ENCODE measurements around the gene CD47. TPM values are rescaled to one million over a fixed set of nuclear protein-coding genes. Genes with fewer than 3 reads are reported as not detected.
A peak's percentile ranks its signal among the peaks of the same experiment; 100 is the strongest.

CD47 gene
- total RNA-seq, 1 donor from 2014 or later: 184 TPM

GRCh38 chr3:108130236-108130635 is 39.4 kb upstream of the CD47 start:
- intact Hi-C loops (cut with micrococcal nuclease): loop anchor here (5.0 kb wide), 1 partner anchor 268 kb away; no protein-coding TSS in a partner anchor
- Mint-ChIP-seq H3K27ac (peak overlapping the region; percentile 92), H3K4me3 (peak overlapping the region; percentile 74), H3K9me3 (peaks cover 6% of the 10 kb centered on the region), H3K36me3 (ENCODE audit: low read depth) (peaks cover 50% of the 10 kb centered on the region), H3K27me3 (no peaks in the 10 kb centered on the region), H3K4me1 (peaks cover 95% of the 10 kb centered on the region)
- CTCF ChIA-PET: interaction anchor here (1.0 kb wide), 1 partner anchor 277 kb away, joined by 3 read pairs; no protein-coding TSS in a partner anchor
- POLR2A ChIA-PET: interaction anchor here (1.9 to 2.1 kb wide), 2 partner anchors 30 to 93 kb away, joined by 5 to 8 read pairs; no protein-coding TSS in a partner anchor
- DNase-seq (no peak), ATAC-seq (ENCODE audit: low read depth) (no peak)
- no peak for TF ChIP-seq CTCF (IDR thresholded peaks at IDR 0.05)

GRCh38 chr3:108127301-108127988 is 36.6 kb upstream of the CD47 start:
- intact Hi-C loops (cut with micrococcal nuclease): loop anchor here (5.0 kb wide), 1 partner anchor 35 kb away; no protein-coding TSS in a partner anchor
- ATAC-seq (ENCODE audit: low read depth): no peak
- H3K4me3 Mint-ChIP-seq: peak overlapping the region; percentile 79
- peaks cover 6% of the 10 kb centered on the region for H3K9me3 Mint-ChIP-seq
- no peak for DNase-seq
- no peak for TF ChIP-seq CTCF (IDR thresholded peaks at IDR 0.05)
- CTCF ChIA-PET: interaction anchor here (1.1 kb wide), 1 partner anchor 280 kb away, joined by 6 read pairs; no protein-coding TSS in a partner anchor
- H3K36me3 Mint-ChIP-seq (ENCODE audit: low read depth): peaks cover 42% of the 10 kb centered on the region
- POLR2A ChIA-PET: interaction anchor here (1.5 to 8.2 kb wide), 5 partner anchors 11 to 96 kb away, joined by 4 to 211 read pairs (median 75); partner anchors contain the start of genes CD47 and IFT57
- peak overlapping the region; percentile 95 for H3K27ac Mint-ChIP-seq
- H3K4me1 Mint-ChIP-seq: peaks cover 94% of the 10 kb centered on the region
- H3K27me3 Mint-ChIP-seq: no peaks in the 10 kb centered on the region

GRCh38 chr3:108126348-108126747 is 35.5 kb upstream of the CD47 start:
- intact Hi-C loops (cut with micrococcal nuclease): loop anchor here (5.0 kb wide), 1 partner anchor 36 kb away; no protein-coding TSS in a partner anchor
- CTCF ChIA-PET: interaction anchor here (1.3 to 1.7 kb wide), 2 partner anchors 12 to 39 kb away, joined by 3 to 7 read pairs; no protein-coding TSS in a partner anchor
- POLR2A ChIA-PET: interaction anchor here (0.6 to 8.2 kb wide), 22 partner anchors 7 to 463 kb away, joined by 3 to 211 read pairs (median 5); partner anchors contain the start of genes CD47, CIP2A, DZIP3 and IFT57
- ATAC-seq (ENCODE audit: low read depth): no peak
- no peak for TF ChIP-seq CTCF (IDR thresholded peaks at IDR 0.05)
- peak overlapping the region; percentile 100 for H3K27ac Mint-ChIP-seq
- peak overlapping the region; percentile 83 for H3K4me3 Mint-ChIP-seq
- no peaks in the 10 kb centered on the region for H3K27me3 Mint-ChIP-seq
- H3K4me1 Mint-ChIP-seq: peaks cover 94% of the 10 kb centered on the region
- peaks cover 34% of the 10 kb centered on the region for H3K36me3 Mint-ChIP-seq (ENCODE audit: low read depth)
- DNase-seq: no peak
- H3K9me3 Mint-ChIP-seq: peaks cover 6% of the 10 kb centered on the region

GRCh38 chr3:108125550-108126071 is 34.8 kb upstream of the CD47 start:
- ChIA-PET CTCF (interaction anchor here (0.7 to 1.7 kb wide), 7 partner anchors 12 to 197 kb away, joined by 3 to 7 read pairs (median 3); no protein-coding TSS in a partner anchor), POLR2A (interaction anchor here (0.6 to 8.2 kb wide), 35 partner anchors 8 to 477 kb away, joined by 3 to 211 read pairs (median 4); partner anchors contain the start of genes CD47, CIP2A, DZIP3 and IFT57)
- no peaks in the 10 kb centered on the region for H3K27me3 Mint-ChIP-seq
- H3K9me3 Mint-ChIP-seq: peaks cover 6% of the 10 kb centered on the region
- H3K27ac Mint-ChIP-seq: peak overlapping the region; percentile 100
- DNase-seq (peak; percentile 69), ATAC-seq (ENCODE audit: low read depth) (peak; percentile 67)
- intact Hi-C loops (cut with micrococcal nuclease): loop anchor here (1.0 to 5.0 kb wide), 10 partner anchors 9 to 603 kb away; partner anchors contain the start of genes BBX, CD47, CIP2A and DZIP3
- H3K4me3 Mint-ChIP-seq: peak overlapping the region; percentile 83
- H3K36me3 Mint-ChIP-seq (ENCODE audit: low read depth): peaks cover 32% of the 10 kb centered on the region
- TF ChIP-seq CTCF (IDR thresholded peaks at IDR 0.05): no peak
- peaks cover 94% of the 10 kb centered on the region for H3K4me1 Mint-ChIP-seq
